HTR-8/SVneo (cell line): ENCODE measurements around the gene LCE3D.

Experiments
- DNase-seq: peaks from one replicate; pipeline ENCODE4 v3.0.0; 2011; ENCODE audit warnings: low spot score, mixed read lengths; ENCODE audit not compliant: insufficient read length
- FAIRE-seq: peaks from 2 replicates; lab custom pipeline; 2011; peaks lifted over from hg19 to GRCh38; lab: Jason Lieb, UNC

Gene LCE3D

GRCh38 chr1:152533327-152533938 is 46.9 kb downstream of the LCE3D start:
- no peak for FAIRE-seq
- DNase-seq: peak; percentile 15
